IPS-20b (cell line): Measurements from ENCODE around the gene SESN1.

Source experiments
- H3K27ac ChIP-seq: one replicate; pipeline ENCODE4 v1.5.1; 2013; ENCODE audit warnings: low read length
- H3K27me3 ChIP-seq: 2 replicates; pipeline ENCODE4 v1.6.1; 2013; ENCODE audit warnings: mild to moderate bottlenecking, low read length, inconsistent platforms; ENCODE audit not compliant: insufficient read depth
- H3K36me3 ChIP-seq: 2 replicates; pipeline ENCODE4 v1.6.1; 2013; ENCODE audit warnings: low read depth, mild to moderate bottlenecking, inconsistent platforms, low read length, moderate library complexity; ENCODE audit not compliant: insufficient read depth
- H3K4me1 ChIP-seq: 2 replicates; pipeline ENCODE4 v1.6.1; 2013; ENCODE audit warnings: mild to moderate bottlenecking, control low read depth, inconsistent platforms, low read length, moderate library complexity; ENCODE audit not compliant: insufficient read depth
- H3K4me3 ChIP-seq: 2 replicates; pipeline ENCODE4 v1.5.1; 2013; ENCODE audit warnings: mild to moderate bottlenecking, low read length, inconsistent platforms
- H3K9ac ChIP-seq: 2 replicates; pipeline ENCODE4 v1.6.1; 2013; ENCODE audit warnings: low read depth, mild to moderate bottlenecking, inconsistent platforms, low read length, moderate library complexity
- H3K9me3 ChIP-seq: 2 replicates; pipeline ENCODE4 v1.6.1; 2013; ENCODE audit warnings: mild to moderate bottlenecking, low read depth, low read length, inconsistent platforms; ENCODE audit not compliant: insufficient read depth

The SESN1 gene

GRCh38 chr6:108952776-108953486, 141.7 kb downstream of the SESN1 start:
- Histone ChIP-seq H3K9ac (no peak overlapping the region), H3K27me3 (no peaks in the 10 kb centered on the region), H3K27ac (no peak overlapping the region), H3K9me3 (no peaks in the 10 kb centered on the region), H3K4me1 (no peaks in the 10 kb centered on the region), H3K36me3 (no peaks in the 10 kb centered on the region), H3K4me3 (no peak overlapping the region)

GRCh38 chr6:108951351-108951953, 143.2 kb downstream of the SESN1 start:
- Histone ChIP-seq H3K4me1 (no peaks in the 10 kb centered on the region), H3K27me3 (no peaks in the 10 kb centered on the region), H3K9me3 (no peaks in the 10 kb centered on the region), H3K4me3 (no peak overlapping the region), H3K9ac (no peak overlapping the region), H3K36me3 (no peaks in the 10 kb centered on the region), H3K27ac (no peak overlapping the region)

GRCh38 chr6:108948181-108948661, 146.4 kb downstream of the SESN1 start:
- no peak overlapping the region for H3K9ac ChIP-seq
- H3K4me3 ChIP-seq = no peak overlapping the region
- no peaks in the 10 kb centered on the region for H3K27me3 ChIP-seq
- H3K9me3 ChIP-seq = no peaks in the 10 kb centered on the region
- H3K36me3 ChIP-seq = no peaks in the 10 kb centered on the region
- no peaks in the 10 kb centered on the region for H3K4me1 ChIP-seq
- H3K27ac ChIP-seq = no peak overlapping the region

GRCh38 chr6:108947114-108947854, 147.4 kb downstream of the SESN1 start:
- H3K27ac ChIP-seq = no peak overlapping the region
- H3K27me3 ChIP-seq = no peaks in the 10 kb centered on the region
- H3K4me3 ChIP-seq = no peak overlapping the region
- H3K9me3 ChIP-seq = no peaks in the 10 kb centered on the region
- H3K9ac ChIP-seq = no peak overlapping the region
- no peaks in the 10 kb centered on the region for H3K4me1 ChIP-seq
- no peaks in the 10 kb centered on the region for H3K36me3 ChIP-seq

GRCh38 chr6:108946695-108947094, 148.0 kb downstream of the SESN1 start:
- H3K9ac ChIP-seq = no peak overlapping the region

GRCh38 chr6:108945681-108946159, 148.9 kb downstream of the SESN1 start:
- H3K27me3 ChIP-seq = no peaks in the 10 kb centered on the region
- no peak overlapping the region for H3K4me3 ChIP-seq
- H3K27ac ChIP-seq = no peak overlapping the region
- H3K36me3 ChIP-seq = no peaks in the 10 kb centered on the region
- H3K9me3 ChIP-seq = no peaks in the 10 kb centered on the region
- H3K4me1 ChIP-seq = no peaks in the 10 kb centered on the region
- no peak overlapping the region for H3K9ac ChIP-seq

More at GRCh38 chr6:108946695-108947094, 148.0 kb downstream of the SESN1 start:
- Histone ChIP-seq H3K4me1 (no peaks in the 10 kb centered on the region), H3K36me3 (no peaks in the 10 kb centered on the region), H3K4me3 (no peak overlapping the region), H3K9me3 (no peaks in the 10 kb centered on the region), H3K27ac (no peak overlapping the region), H3K27me3 (no peaks in the 10 kb centered on the region)

GRCh38 chr6:108944707-108945680, 149.7 kb downstream of the SESN1 start:
- Histone ChIP-seq H3K9me3 (no peaks in the 10 kb centered on the region), H3K9ac (no peak overlapping the region), H3K4me3 (no peak overlapping the region), H3K27me3 (no peaks in the 10 kb centered on the region), H3K36me3 (no peaks in the 10 kb centered on the region), H3K27ac (no peak overlapping the region), H3K4me1 (no peaks in the 10 kb centered on the region)

- H3K27ac ChIP-seq = no peak overlapping the region
- H3K9ac ChIP-seq = no peak overlapping the region
- no peak overlapping the region for H3K4me3 ChIP-seq
- no peaks in the 10 kb centered on the region for H3K9me3 ChIP-seq
- no peaks in the 10 kb centered on the region for H3K4me1 ChIP-seq
- no peaks in the 10 kb centered on the region for H3K36me3 ChIP-seq
- no peaks in the 10 kb centered on the region for H3K27me3 ChIP-seq
These were observed 150.6 kb downstream of the SESN1 start for GRCh38 chr6:108944071-108944470.

- Histone ChIP-seq H3K9ac (no peak overlapping the region), H3K4me1 (no peaks in the 10 kb centered on the region), H3K36me3 (no peaks in the 10 kb centered on the region), H3K27ac (no peak overlapping the region), H3K27me3 (no peaks in the 10 kb centered on the region), H3K9me3 (no peaks in the 10 kb centered on the region), H3K4me3 (no peak overlapping the region)
These were observed 151.8 kb downstream of the SESN1 start for GRCh38 chr6:108942556-108943492.

- no peaks in the 10 kb centered on the region for H3K36me3 ChIP-seq
- no peak overlapping the region for H3K9ac ChIP-seq
- no peaks in the 10 kb centered on the region for H3K27me3 ChIP-seq
- H3K4me3 ChIP-seq = no peak overlapping the region
- H3K9me3 ChIP-seq = no peaks in the 10 kb centered on the region
- H3K27ac ChIP-seq = no peak overlapping the region
- peaks cover 5% of the 10 kb centered on the region for H3K4me1 ChIP-seq
These were observed 152.8 kb downstream of the SESN1 start for GRCh38 chr6:108941859-108942258.
